Neural progenitor cell (in vitro differentiated cells): ENCODE measurements around the gene VAX1.
A peak's percentile ranks its signal among the peaks of the same experiment; 100 is the strongest.

ENCODE experiments used
- CTCF ChIP-seq: fragments of 200-600 bp; sonication (generic); IDR thresholded peaks from 2 replicates; pipeline ENCODE4 v1.5.1; 2017; ENCODE audit warnings: antibody characterized with exemption, mild to moderate bottlenecking
- EZH2 ChIP-seq: fragments of 200-600 bp; sonication (generic); IDR thresholded peaks from 2 replicates; pipeline ENCODE4 v1.6.1; 2017; ENCODE audit warnings: antibody characterized with exemption, mild to moderate bottlenecking, moderate library complexity
- EZH2phosphoT487 ChIP-seq: fragments of 200-600 bp; sonication (generic); IDR thresholded peaks from 2 replicates; pipeline ENCODE4 v1.6.1; 2017; ENCODE audit warnings: antibody characterized with exemption

- TF ChIP-seq CTCF (no peak), EZH2 (peak; percentile 90), EZH2phosphoT487 (peak; percentile 52)
Measured at GRCh38 chr10:117137031-117137910, 799 bp downstream of the VAX1 start.
